GM12878 (cell line): ENCODE data around the gene INHA. TPM values are rescaled to one million over a fixed set of nuclear protein-coding genes. Genes with fewer than 3 reads are reported as not detected.

ENCODE experiments used
- ATAC-seq: fragments of 200-7000 bp; cut with Tn5 transposase; 3 replicates; pipeline ENCODE4 v1.9.1; 2020; ENCODE audit warnings: mild to moderate bottlenecking, moderate library complexity
- BruUV-seq: library from RNA; stranded (reverse); fragments of 400-500 nt; replicated peaks from 2 replicates; lab custom pipeline; 2021; lab: Mats Ljungman, UMichigan
- CTCF ChIA-PET: fragments of 300-600 bp; sonication (Branson Sonifier 250); formaldehyde crosslinking; extraction: SDS; loops from one replicate; lab custom pipeline; 2021; ENCODE audit warnings: inconsistent platforms; lab: Yijun Ruan, JAX
- POLR2A ChIA-PET: fragments of 350-600 bp; formaldehyde crosslinking; extraction: SDS; loops from one replicate; lab custom pipeline; 2021; ENCODE audit warnings: inconsistent platforms; lab: Charles Lee
- RAD21 ChIA-PET: fragments of 300-600 bp; sonication (Branson Sonifier 250); formaldehyde crosslinking; loops from one replicate; lab custom pipeline; 2023; ENCODE audit warnings: antibody characterized with exemption; ENCODE audit not compliant: unreplicated experiment; lab: Charles Lee
- SMC1A ChIA-PET: fragments of 300-600 bp; sonication (Branson Sonifier 250); formaldehyde crosslinking; loops from one replicate; lab custom pipeline; 2023; ENCODE audit not compliant: unreplicated experiment, uncharacterized antibody; lab: Charles Lee
- DNase-seq: peaks from one replicate; pipeline ENCODE4 v3.0.0-alpha.2; 2011; ENCODE audit warnings: low read depth, low spot score
- FAIRE-seq: peaks from 3 replicates; lab custom pipeline; 2011; peaks lifted over from hg19 to GRCh38; lab: Jason Lieb, UNC
- H2AFZ ChIP-seq: 2 replicates; pipeline ENCODE4 v1.6.0; 2011; ENCODE audit warnings: low read depth, low read length, control low read depth; ENCODE audit not compliant: control insufficient read depth
- H3K27ac ChIP-seq: 2 replicates; pipeline ENCODE4 v1.5.1; 2011; ENCODE audit warnings: control low read depth; ENCODE audit not compliant: control insufficient read depth, insufficient read depth
- H3K27me3 ChIP-seq, 2 experiments: replicated peaks in 1 of 2; 2 replicates each; pipeline versions ENCODE4 v1.6.0 to v1.6.1; 2011; ENCODE audit warnings: low read length in 1 of 2; ENCODE audit not compliant: control insufficient read depth in 2 of 2, insufficient read depth in 2 of 2
- H3K36me3 ChIP-seq, 2 experiments: 2 replicates each; pipeline ENCODE4 v1.5.1; 2011; ENCODE audit warnings: low read length in 1 of 2; ENCODE audit not compliant: control insufficient read depth in 2 of 2, insufficient read depth in 2 of 2
- H3K4me1 ChIP-seq: 2 replicates; pipeline ENCODE4 v1.6.1; 2011; ENCODE audit warnings: mild to moderate bottlenecking, low read length, moderate library complexity, mixed read lengths; ENCODE audit not compliant: control insufficient read depth, insufficient read depth
- H3K4me2 ChIP-seq: 2 replicates; pipeline ENCODE4 v1.6.0; 2011; ENCODE audit warnings: control low read depth; ENCODE audit not compliant: control insufficient read depth, insufficient read depth
- H3K4me3 ChIP-seq: fragments of 200-600 bp; sonication (generic); 2 replicates; pipeline ENCODE4 v1.5.1; 2016
- H3K79me2 ChIP-seq: 2 replicates; pipeline ENCODE4 v1.6.0; 2011; ENCODE audit warnings: low read length; ENCODE audit not compliant: control insufficient read depth, insufficient read depth
- H3K9ac ChIP-seq: 2 replicates; pipeline ENCODE4 v1.8.0; 2011; ENCODE audit warnings: low read length, control low read depth, mixed read lengths; ENCODE audit not compliant: control insufficient read depth, insufficient read depth
- H3K9me3 ChIP-seq: replicated peaks from 3 replicates; pipeline ENCODE4 v1.5.1; 2011; ENCODE audit warnings: mild to moderate bottlenecking, low read length; ENCODE audit not compliant: control insufficient read depth, insufficient read depth
- H4K20me1 ChIP-seq: 2 replicates; pipeline ENCODE4 v1.6.0; 2011; ENCODE audit not compliant: control insufficient read depth, insufficient read depth
- BACH1 ChIP-seq: fragments of 450-650 bp; IDR thresholded peaks from 2 replicates; pipeline ENCODE4 v1.6.1; 2017; ENCODE audit warnings: mild to moderate bottlenecking, borderline replicate concordance
- CREM ChIP-seq: IDR thresholded peaks from 2 replicates; pipeline ENCODE4 v1.6.1; 2014; ENCODE audit warnings: antibody characterized with exemption, low read depth
- ESRRA ChIP-seq: IDR thresholded peaks from 2 replicates; pipeline ENCODE4 v1.6.1; 2012; ENCODE audit warnings: mild to moderate bottlenecking, low read length, improper control_type of control experiment
- HDGF ChIP-seq: fragments of 450-650 bp; IDR thresholded peaks from 2 replicates; pipeline ENCODE4 v1.6.1; 2016; ENCODE audit warnings: antibody characterized with exemption
- MEF2A ChIP-seq: IDR thresholded peaks from 2 replicates; pipeline ENCODE4 v1.6.1; 2011; ENCODE audit warnings: low read depth, mild to moderate bottlenecking, low read length, moderate library complexity; ENCODE audit not compliant: insufficient read depth
- NFIC ChIP-seq: IDR thresholded peaks from 2 replicates; pipeline ENCODE4 v1.6.1; 2012; ENCODE audit warnings: low read depth, mild to moderate bottlenecking, inconsistent platforms, low read length, moderate library complexity
- NFYB ChIP-seq: IDR thresholded peaks from 2 replicates; pipeline ENCODE4 v1.6.1; 2011; ENCODE audit warnings: low read depth, mild to moderate bottlenecking, low read length, improper control_type of control experiment, moderate library complexity; ENCODE audit not compliant: insufficient read depth
- RELA ChIP-seq: fragments of 450-650 bp; IDR thresholded peaks from 2 replicates; pipeline ENCODE4 v1.8.0; 2014; ENCODE audit warnings: borderline replicate concordance; ENCODE audit not compliant: partially characterized antibody
- SMARCA5 ChIP-seq: fragments of 450-650 bp; IDR thresholded peaks from 2 replicates; pipeline ENCODE4 v1.6.1; 2017; ENCODE audit warnings: mild to moderate bottlenecking
- SMC3 ChIP-seq: IDR thresholded peaks from 2 replicates; pipeline ENCODE4 v1.6.1; 2011; ENCODE audit warnings: low read length, improper control_type of control experiment, borderline replicate concordance
- SUPT20H ChIP-seq: IDR thresholded peaks from 2 replicates; pipeline ENCODE4 v1.6.1; 2011; ENCODE audit warnings: low read depth, mild to moderate bottlenecking, low read length, moderate library complexity, borderline replicate concordance; ENCODE audit not compliant: control insufficient read depth
- TCF7 ChIP-seq: IDR thresholded peaks from 2 replicates; pipeline ENCODE4 v1.6.1; 2014; ENCODE audit warnings: antibody characterized with exemption, borderline replicate concordance
- WGBS: methylation state at CpG from one replicate; pipeline ENCODE4 v1.1.6; 2016; ENCODE audit warnings: low lambda C conversion rate; ENCODE audit not compliant: insufficient replicate concordance, insufficient coverage; ENCODE audit errors: missing lambda C conversion rate; 5-methylcytosine and 5-hydroxymethylcytosine counted together
- in situ Hi-C: fragments of 300-500 bp; cut with MboI; formaldehyde crosslinking; loops from 9 replicates; pipeline ENCODE4 v1.14.3; 2018; ENCODE audit warnings: mixed read lengths
- intact Hi-C: fragments of 100-400 bp; cut with micrococcal nuclease; formaldehyde crosslinking; loops from one replicate; pipeline ENCODE4 v1.14.2; 2022; ENCODE audit not compliant: unreplicated experiment
- polyA plus RNA-seq, 11 experiments: library from polyadenylated mRNA; depleted of rRNA in 4 of 11; unstranded in 6 of 11; stranded (reverse) in 5 of 11; fragments of >200 nt; fragmentation: Nextera tagmentation in 4 of 11; fragmentation: Illumina TruSeq in 1 of 11; extraction: Ambion mirVana in 4 of 11; extraction: Trizol in 1 of 11; gene quantifications; 1 replicate in 1 of 11; 2 replicates in 10 of 11; pipeline versions ENCODE4 v1.2.1 to v1.2.3, GENCODE V29; 2011 to 2016; ENCODE audit warnings: inconsistent platforms in 2 of 11, missing spikeins in 2 of 11, low read depth in 1 of 11
- total RNA-seq, 4 experiments: library from RNA; depleted of rRNA in 3 of 4; stranded (reverse); fragments of >200 nt in 3 of 4; fragmentation: Illumina TruSeq in 1 of 4; extraction: Trizol in 1 of 4; gene quantifications; 2 replicates each; pipeline versions ENCODE4 v1.2.1 to v1.2.3, GENCODE V29; 2013 to 2021
- TF ChIP-seq, protein P1 (sequence below): fragments of 450-650 bp; IDR thresholded peaks from 2 replicates; pipeline ENCODE4 v1.6.1; 2017; ENCODE audit warnings: borderline replicate concordance
- TF ChIP-seq, protein P2 (sequence below): IDR thresholded peaks from 2 replicates; pipeline ENCODE4 v1.6.1; 2011; ENCODE audit warnings: low read depth, mild to moderate bottlenecking, low read length, moderate library complexity, borderline replicate concordance; ENCODE audit errors: extremely low read depth
- TF ChIP-seq, protein P3 (sequence below): fragments of 450-650 bp; formaldehyde crosslinking; IDR thresholded peaks from 2 replicates; pipeline ENCODE4 v1.5.0; 2022; ENCODE audit warnings: mild to moderate bottlenecking, missing genetic modification characterization
- TF ChIP-seq, protein P4 (sequence below): fragments of 450-650 bp; IDR thresholded peaks from 2 replicates; pipeline ENCODE4 v1.6.1; 2016; ENCODE audit warnings: mild to moderate bottlenecking, moderate library complexity, borderline replicate concordance

The INHA gene
- total and polyA plus RNA-seq, 10 of the 15 experiments (the other 5 are each of a cell fraction or from before 2014, with no cell fraction given), result not detected

DNA sequence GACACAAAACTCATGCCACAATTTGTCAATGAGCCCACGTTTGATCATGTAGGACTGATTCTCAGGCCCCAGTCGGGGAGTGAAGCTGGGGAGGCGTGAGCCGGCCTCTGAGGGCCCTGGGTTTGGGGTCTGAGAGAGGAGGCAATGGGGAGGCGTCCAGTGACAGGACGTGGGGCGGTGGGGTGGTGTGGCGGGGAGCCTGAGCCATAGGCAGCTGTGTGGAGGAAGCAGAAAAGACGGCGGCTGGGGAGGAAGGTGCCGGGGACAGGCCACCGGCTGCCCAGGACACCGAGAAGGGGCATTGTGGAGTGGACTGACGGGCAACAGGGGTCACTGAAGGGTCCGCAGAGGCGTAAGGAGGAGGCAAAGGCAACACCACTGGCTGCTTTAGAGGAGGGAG, 35.7 kb upstream of the INHA start:
- POLR2A ChIA-PET, result no interaction called here
- TF ChIP-seq RELA (no peak), SMARCA5 (no peak), TCF7 (no peak), SUPT20H (no peak), HDGF (no peak), BACH1 (no peak), NFYB (no peak), CREM (no peak), ESRRA (no peak), SMC3 (no peak), MEF2A (no peak), NFIC (no peak)
- TF ChIP-seq, protein P1, sequence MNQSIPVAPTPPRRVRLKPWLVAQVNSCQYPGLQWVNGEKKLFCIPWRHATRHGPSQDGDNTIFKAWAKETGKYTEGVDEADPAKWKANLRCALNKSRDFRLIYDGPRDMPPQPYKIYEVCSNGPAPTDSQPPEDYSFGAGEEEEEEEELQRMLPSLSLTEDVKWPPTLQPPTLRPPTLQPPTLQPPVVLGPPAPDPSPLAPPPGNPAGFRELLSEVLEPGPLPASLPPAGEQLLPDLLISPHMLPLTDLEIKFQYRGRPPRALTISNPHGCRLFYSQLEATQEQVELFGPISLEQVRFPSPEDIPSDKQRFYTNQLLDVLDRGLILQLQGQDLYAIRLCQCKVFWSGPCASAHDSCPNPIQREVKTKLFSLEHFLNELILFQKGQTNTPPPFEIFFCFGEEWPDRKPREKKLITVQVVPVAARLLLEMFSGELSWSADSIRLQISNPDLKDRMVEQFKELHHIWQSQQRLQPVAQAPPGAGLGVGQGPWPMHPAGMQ, result no peak
- TF ChIP-seq, protein P2, sequence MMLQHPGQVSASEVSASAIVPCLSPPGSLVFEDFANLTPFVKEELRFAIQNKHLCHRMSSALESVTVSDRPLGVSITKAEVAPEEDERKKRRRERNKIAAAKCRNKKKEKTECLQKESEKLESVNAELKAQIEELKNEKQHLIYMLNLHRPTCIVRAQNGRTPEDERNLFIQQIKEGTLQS, result no peak
- TF ChIP-seq, protein P3, sequence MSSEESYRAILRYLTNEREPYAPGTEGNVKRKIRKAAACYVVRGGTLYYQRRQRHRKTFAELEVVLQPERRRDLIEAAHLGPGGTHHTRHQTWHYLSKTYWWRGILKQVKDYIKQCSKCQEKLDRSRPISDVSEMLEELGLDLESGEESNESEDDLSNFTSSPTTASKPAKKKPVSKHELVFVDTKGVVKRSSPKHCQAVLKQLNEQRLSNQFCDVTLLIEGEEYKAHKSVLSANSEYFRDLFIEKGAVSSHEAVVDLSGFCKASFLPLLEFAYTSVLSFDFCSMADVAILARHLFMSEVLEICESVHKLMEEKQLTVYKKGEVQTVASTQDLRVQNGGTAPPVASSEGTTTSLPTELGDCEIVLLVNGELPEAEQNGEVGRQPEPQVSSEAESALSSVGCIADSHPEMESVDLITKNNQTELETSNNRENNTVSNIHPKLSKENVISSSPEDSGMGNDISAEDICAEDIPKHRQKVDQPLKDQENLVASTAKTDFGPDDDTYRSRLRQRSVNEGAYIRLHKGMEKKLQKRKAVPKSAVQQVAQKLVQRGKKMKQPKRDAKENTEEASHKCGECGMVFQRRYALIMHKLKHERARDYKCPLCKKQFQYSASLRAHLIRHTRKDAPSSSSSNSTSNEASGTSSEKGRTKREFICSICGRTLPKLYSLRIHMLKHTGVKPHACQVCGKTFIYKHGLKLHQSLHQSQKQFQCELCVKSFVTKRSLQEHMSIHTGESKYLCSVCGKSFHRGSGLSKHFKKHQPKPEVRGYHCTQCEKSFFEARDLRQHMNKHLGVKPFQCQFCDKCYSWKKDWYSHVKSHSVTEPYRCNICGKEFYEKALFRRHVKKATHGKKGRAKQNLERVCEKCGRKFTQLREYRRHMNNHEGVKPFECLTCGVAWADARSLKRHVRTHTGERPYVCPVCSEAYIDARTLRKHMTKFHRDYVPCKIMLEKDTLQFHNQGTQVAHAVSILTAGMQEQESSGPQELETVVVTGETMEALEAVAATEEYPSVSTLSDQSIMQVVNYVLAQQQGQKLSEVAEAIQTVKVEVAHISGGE (CRISPR knock-in tag), result no peak
- TF ChIP-seq, protein P4, sequence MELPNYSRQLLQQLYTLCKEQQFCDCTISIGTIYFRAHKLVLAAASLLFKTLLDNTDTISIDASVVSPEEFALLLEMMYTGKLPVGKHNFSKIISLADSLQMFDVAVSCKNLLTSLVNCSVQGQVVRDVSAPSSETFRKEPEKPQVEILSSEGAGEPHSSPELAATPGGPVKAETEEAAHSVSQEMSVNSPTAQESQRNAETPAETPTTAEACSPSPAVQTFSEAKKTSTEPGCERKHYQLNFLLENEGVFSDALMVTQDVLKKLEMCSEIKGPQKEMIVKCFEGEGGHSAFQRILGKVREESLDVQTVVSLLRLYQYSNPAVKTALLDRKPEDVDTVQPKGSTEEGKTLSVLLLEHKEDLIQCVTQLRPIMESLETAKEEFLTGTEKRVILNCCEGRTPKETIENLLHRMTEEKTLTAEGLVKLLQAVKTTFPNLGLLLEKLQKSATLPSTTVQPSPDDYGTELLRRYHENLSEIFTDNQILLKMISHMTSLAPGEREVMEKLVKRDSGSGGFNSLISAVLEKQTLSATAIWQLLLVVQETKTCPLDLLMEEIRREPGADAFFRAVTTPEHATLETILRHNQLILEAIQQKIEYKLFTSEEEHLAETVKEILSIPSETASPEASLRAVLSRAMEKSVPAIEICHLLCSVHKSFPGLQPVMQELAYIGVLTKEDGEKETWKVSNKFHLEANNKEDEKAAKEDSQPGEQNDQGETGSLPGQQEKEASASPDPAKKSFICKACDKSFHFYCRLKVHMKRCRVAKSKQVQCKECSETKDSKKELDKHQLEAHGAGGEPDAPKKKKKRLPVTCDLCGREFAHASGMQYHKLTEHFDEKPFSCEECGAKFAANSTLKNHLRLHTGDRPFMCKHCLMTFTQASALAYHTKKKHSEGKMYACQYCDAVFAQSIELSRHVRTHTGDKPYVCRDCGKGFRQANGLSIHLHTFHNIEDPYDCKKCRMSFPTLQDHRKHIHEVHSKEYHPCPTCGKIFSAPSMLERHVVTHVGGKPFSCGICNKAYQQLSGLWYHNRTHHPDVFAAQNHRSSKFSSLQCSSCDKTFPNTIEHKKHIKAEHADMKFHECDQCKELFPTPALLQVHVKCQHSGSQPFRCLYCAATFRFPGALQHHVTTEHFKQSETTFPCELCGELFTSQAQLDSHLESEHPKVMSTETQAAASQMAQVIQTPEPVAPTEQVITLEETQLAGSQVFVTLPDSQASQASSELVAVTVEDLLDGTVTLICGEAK, result no peak

More for the DNA sequence above, 35.7 kb upstream of the INHA start:
- Histone ChIP-seq H4K20me1 (no peaks in the 10 kb centered on the region), H3K9me3 (no peaks in the 10 kb centered on the region), H3K4me1 (no peaks in the 10 kb centered on the region), H3K9ac (no peak overlapping the region), H3K36me3 (no peaks in the 10 kb centered on the region; a peak in 1 of 4 replicates), H3K4me3 (no peak overlapping the region), H3K27me3 (no peaks in the 10 kb centered on the region; a peak in 2 of 4 replicates), H2AFZ (no peak overlapping the region), H3K79me2 (no peaks in the 10 kb centered on the region), H3K4me2 (no peak overlapping the region), H3K27ac (no peak overlapping the region)
- WGBS, result 15% methylated on average over 6 of the region's 16 CpGs
- in situ Hi-C loops (no loop called here), intact Hi-C loops (no loop called here)
- DNase-seq, result no peak
- BruUV-seq, result no TSS peak
- ChIA-PET RAD21 (no interaction called here), CTCF (interaction anchor here (1.1 kb wide), 1 partner anchor 41 kb away, joined by 3 read pairs; a partner anchor contains a TSS), SMC1A (interaction anchor here (1.8 kb wide), 1 partner anchor 41 kb away, joined by 4 read pairs; no protein-coding TSS in a partner anchor)
- FAIRE-seq, result no peak
- no peak for ATAC-seq
